NCI-H187 (cell line): Measurements from ENCODE around the gene KDELR3.

Source experiments
- DNase-seq, 2 experiments: peaks; one replicate each; lab custom pipeline; 2025; lab: John Stamatoyannopoulos, UW

KDELR3 gene

DNA sequence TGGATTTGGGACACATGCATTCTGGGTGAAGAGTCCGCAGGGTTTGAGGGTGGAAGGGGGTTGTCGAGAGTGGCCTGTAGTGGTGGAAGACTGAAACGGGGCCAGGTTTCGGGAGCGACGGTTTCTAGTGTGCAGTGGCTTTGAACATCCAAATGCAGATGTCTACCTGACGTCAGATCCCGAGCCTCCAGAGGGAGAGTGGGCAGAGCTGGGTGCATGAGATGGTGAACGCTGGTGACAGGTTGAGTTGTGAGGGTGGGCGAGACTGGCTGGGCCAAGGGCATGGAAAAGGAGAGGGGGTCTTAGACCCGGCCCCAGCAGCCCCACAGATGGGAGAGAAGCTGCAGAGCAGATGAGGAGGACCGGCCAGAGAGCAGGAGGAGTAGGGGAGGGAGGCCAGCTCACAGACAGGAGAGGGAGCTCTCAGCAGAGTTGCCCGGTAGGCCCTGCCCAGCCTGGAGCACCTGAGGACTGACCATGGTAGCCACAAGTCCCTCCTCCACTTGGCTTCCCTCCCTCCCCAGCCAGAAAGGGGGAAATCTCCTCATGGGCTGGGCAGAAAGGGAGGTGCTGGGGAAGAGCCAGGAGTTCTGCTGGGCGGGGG is 27.0 kb upstream of the KDELR3 start:
- DNase-seq, result no peak

DNA sequence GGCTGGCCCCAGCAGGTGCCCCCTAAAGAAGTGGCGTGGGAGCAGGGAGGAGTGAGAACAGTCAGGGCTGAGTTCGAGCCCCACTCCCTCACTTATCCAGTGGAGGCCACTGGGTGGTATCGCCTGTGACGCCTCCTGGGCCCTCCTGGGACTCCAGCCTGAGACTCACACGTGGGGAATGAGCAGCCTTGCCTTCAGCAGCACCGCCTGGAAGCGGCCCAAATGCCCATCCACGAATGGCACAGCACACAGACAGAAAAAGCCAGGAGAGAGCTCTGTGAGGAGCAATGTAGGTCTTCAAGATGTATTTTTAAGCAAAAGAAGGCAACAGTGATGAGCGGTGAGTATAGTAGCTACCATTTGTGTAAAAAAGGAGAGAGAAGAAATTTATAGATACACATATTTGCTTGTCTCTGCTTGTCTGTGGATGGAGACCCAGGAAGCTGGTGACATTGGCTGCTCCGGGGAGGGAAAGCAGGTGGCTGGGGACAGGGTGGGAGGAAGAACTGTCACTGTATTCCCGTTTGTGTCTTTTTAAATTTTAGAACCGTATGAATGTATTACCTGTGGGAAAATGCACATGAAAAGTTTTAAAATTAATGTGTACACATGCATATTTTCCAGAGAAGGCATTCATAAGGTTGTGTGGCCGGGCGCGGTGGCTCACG is 26.1 kb upstream of the KDELR3 start:
- no peak for DNase-seq

DNA sequence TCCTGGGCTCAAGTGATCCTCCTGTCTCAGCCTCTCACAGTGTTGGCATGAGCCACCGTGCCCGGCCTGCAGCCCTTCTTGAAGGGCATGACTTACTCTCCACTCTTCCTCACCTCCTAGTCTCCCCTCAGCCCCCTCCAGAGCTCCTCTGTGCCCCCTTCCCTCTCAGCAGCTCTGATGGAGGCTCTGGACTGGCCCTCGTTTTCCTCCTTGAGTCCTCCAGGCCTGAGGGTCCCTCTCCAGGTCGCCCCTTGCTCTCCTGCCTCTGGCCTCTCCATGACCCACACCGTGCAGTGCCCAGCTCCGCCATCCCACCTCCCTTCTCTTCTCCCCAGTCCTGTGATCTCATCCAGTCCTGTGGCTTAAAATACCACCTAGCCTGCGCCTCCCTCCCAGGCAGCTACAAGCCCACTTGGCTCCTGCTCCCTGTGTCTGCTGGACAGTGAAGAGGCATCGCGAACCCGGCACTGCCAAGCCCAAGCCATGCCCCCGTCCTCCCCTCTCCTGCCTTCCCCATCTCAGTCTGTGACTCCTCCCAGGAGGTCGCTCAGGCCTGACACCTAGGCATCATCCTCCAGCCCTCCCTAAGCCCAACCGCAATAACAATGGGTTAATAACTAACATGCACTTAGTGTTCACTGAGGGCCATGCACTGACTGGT is 24.8 kb upstream of the KDELR3 start:
- DNase-seq, result no peak

DNA sequence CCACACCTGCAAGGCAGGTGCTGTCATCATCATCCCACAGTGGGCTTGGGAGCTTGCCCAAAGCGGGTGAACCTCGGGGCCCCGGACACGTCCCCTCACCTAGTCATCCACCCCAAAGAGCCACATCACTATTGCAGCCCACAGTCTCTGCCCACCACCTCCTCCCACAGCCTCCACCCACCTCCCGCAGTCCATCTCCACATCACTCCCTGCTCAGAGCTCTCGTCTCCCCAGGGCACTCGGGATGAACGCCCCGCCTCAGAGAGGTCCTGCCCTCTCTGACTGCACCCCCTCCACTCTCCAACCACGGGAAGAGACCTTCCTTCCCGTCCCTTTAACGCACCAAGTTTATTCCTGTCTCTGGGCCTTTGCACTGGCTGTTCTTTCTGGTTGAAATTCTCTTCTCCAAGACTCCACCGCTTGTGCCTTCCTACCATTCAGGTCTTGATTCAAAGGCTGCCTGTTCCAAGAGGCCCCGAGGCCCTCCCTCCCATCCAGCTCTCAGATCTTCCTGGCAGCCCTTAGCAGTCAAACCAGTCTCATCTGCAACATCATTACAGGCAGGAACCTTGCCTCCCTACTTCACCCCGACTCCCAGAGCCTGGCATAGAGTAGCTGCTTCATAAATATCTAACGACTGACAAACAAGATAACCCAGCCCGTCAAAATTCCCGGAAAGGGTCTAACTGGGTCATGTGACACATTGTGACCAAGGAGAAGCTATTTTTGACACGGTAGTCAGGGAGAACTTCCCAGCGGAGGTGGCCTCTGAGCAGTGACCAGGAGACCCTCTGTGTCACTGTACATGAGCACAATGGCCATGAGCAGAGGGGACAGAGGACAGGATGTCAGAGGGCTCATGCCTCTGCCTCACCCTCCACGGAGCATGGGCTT is 24.0 kb upstream of the KDELR3 start:
- DNase-seq, result no peak

DNA sequence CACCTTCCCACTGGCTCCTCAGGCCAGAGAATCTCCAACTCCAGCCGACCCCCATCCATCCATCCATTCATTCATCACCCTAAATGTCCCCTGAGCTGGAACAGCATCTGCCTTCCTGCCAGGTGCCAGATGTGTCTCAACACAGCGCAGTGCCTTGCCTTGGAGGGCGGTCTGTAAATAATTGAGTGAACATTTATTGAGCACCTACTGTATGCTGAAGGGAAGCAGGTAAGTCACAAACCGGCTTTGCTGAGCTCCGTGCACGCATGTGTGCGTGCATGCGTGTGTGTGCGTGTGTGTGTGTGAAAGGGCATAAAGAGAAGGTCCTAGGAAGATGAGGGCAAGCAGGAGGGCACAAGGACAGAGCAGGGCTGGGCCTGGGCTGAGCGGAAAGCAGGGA is 23.1 kb upstream of the KDELR3 start:
- DNase-seq, result no peak

DNA sequence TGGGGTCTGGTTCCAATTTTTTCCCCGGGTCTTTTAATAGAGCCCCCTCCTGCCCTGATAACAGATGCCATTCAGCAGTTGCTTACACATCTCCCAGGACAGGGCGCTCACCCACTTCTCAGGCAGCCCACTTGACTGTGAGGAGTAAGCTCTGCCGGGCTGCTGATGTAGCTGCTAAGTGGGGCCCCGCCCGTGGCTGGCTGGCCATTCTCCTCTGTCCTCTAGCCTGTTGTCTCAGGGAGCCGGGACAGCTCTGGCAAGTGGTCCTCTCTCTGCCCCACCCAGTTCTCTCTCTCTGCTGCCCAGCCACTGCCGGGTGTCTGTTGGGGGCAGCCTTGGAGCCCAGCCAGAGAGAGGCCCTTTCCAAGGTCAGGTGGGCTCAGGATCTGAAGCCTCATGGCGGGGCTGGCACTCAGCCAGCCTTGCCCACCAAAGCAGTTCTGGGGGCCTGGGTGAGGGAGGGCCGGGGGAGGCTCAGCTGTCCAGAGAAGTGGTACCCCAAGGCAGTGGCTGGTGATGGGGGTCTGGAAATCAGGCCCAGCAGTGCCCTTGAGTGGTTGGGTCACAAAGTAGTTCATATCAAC is 21.8 kb upstream of the KDELR3 start:
- no peak for DNase-seq

DNA sequence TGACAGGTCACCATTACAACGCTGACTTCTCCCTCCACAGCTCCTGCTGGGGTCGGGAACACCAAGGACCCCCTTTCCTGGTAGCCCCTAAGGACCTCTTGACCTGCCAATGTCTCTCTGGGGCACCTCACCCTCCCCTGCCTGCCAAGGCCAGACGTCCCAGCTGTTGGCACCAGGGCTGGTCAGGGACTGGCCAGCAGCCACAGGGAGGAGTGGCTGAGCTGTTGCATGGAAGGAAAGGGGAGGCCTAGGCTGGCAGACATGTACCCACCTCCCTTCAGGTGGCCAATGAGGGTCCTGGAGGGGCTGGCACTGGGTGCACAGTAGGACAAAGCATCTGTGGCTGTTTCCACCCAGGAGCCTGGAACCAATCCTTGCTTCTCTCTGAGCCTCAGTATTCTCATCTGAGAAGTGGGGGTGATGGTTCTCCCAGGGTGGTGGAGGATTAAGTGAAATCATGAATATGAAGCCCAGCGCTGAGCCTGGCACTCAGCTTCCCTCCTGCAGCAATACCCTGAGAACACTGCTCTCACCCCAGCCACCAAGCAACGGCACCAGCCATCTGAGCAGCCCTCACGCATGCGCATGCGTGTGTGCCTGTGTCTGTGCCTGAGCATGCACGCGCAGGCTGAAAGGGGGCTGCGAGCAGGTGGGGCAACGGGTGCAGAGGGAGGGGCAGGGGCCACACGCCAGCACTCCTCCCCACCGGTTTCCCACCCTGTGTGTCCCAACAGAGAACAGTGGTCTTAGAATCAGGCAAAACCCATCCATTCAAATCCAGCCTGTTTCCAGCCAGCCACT is 18.8 kb upstream of the KDELR3 start:
- no peak for DNase-seq

DNA sequence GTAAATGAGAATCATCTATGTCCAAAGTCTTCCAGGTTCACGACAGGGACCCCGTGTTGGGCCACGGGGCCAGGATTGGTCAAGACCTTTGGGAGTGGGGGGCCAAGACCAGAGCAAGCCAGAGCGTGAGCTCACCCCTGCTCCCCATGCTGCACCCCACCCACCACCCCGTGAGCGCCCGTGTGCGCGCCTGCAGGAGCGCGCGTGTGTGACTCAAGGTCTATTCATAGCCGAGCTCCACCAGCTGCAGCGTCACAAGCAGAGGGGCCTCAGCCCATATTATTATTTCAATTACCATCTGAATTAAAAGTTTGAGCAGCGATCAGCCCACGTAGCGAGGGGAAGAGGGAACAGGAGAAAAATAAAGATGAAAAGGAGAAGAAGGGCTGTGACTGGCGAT is 18.1 kb upstream of the KDELR3 start:
- no peak for DNase-seq

DNA sequence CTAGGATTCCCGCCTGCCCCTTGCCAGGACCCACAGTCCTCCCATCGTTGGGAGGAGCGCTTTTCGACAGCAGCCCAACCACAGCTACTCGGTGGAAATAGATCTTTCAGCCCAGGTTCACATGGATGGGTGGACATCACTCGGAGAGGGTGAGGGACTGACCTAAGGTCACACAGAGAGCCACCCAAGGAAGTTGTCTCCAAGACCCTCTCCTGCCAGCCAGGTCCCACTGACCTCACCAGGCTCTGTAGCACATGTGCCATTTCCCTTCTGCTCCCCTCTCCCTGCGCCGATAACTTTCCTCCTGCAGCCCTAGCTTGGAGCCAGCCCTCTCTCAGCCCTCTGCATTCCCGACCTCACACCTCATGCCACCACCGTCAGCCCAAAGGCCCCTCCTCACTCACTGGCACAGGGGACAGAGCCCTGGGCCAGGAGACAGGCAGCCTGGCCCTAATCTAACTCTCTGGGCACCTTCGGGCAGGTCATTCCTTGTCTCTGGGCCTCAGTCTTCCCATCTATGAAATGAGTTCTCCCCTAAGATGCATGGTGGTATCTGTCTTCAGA is 17.6 kb upstream of the KDELR3 start:
- DNase-seq, result no peak

DNA sequence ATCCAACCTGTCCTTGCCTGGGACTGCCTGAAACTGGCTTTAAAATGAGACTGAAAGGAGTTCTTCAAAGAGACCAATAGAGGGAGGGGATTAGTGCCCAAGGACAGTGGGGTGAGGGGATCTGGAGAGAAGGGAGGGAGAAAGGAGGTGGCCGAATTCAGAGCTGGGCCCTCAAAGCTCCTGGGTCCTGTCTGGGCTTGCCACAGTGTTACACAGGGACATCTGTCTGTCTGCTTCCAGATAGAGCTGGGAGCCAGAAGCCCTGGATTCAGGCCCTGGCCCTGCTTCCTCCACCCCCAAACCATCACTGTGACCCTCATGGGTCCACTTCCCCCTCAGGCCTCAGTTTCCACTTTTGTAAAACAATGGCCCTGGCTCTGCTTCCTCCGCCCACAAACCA is 16.5 kb upstream of the KDELR3 start:
- DNase-seq, result no peak

DNA sequence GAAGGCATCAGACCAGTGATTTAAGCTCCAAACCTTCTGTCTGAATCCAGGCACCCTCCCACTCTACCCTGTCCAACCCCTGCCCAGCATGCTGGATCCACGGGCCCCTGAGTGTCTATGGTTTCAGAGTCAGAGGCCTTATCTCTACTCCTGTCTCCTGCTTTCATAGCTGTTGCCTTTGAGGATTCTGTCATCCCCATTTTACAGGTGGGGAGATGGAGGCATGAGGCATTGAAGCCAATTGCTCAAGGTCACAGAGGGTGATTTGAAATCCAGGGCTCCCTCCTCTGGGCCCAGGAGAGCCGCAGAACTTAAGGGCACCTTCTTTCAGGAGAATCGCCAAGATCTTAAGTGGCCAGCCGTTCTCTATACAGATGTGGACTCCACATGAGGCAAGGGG is 16.0 kb upstream of the KDELR3 start:
- no peak for DNase-seq

DNA sequence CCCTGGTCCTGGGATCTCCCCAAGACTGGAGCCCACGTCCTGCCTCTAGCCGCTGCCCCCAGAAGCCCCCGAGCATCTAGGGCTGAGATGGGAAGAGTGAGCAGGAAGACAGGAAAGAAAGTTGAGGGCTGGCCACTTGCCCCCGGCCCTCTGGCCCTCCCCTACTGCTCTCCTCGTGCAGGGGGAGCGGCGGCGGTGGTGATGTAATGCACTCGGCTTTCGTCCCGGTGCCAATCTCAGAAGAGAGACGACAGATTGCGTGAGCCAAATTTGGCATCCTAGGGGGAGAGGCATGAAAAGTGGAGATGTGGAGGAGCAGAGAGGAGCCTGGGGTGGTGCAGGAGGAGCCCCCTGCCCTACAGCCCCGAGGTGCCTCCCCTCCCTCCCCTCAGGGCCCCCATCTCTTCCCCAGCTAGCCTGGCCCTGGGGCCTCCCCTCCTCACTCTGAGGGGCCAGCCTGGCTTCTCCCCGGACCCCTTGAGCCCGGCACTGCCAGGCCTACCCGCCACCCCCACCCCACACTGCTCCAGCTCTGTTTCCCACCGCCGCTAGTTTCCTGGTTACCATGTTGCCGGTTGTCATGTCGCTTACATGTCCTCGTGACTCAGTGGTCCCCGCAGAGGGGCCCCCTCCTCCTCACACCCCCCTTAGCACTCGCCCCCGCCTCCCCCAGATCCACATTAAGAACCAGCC is 15.4 kb upstream of the KDELR3 start:
- DNase-seq, result no peak

DNA sequence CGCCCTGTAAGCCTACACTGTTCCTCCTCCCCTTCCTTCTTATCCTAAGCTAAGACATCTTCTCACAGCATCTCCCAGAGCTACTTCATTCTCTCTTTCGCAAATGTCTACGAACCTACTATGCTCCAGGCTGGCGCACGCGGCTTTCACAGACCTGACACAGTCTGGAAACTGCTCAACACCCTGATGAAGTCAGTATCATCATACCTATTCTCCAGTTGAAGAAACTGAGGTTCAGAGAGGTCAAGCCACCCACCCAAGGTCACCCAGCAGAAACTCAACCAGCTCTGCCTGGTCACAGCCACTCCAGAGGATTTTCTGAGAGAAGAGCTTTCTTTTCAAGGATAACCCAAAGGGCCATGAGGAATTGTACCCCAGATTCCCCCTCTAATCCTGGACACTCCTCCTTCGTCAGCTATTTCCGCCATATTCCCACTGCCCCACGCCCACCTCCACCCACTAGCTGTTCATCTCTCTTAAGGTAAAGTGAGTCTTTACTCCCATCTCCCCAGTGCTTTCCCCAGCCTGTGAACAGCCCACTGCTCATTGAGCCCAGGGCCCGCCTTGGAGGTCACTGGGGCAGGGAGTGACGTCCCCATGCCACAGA is 14.7 kb upstream of the KDELR3 start:
- no peak for DNase-seq

DNA sequence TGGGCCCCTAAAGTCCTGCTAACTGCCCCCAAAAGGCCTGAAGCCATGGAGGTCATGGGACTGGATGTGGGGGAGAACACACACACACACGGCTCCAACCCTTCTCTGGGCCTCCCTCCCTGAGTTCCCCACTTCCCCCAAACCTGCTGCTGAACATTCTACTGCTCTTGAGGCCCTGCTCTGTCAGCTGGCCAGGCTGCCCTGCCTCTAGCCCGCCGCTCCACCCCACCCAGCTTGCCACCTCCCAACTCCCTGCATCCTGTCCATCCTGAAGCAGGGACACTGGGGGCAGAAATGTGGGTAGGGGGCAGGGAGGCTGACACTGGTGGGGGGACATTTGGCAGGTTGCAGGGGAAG is 13.9 kb upstream of the KDELR3 start:
- DNase-seq, result no peak

DNA sequence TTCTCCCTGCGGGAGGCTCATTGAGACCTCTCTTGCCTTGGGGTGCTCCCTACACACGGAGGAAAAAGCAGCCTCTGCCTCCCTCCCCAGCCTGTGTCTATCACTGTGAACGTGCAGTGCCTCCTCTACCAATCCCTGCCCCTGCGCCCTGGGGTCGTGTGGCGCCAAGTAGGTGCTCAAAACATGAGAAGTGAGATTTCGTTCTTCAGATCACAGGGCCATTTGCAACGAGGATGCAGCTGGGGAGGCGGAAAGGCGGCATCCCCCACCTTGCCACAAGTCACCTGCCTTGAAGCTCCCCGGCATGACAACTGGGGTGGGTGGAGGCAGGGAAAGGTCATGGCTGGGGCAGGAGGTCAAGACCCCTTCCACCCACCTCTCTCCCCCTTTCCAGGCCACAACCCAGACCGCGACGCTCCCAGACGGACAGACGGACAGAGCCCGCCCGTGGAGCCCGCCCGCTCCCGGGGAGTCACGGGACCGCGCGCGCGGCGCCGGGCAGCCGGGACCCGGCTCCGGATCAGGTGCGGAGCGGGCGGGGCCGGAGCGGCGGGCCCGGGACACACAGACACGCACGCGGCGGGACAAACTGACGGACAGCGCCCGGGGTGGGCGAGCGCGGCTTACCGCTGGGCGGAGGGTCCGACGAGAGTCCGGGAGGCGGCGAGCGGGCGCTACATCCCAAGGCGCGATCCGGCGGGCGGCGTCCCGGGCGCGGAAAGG is 13.4 kb upstream of the KDELR3 start:
- no peak for DNase-seq

DNA sequence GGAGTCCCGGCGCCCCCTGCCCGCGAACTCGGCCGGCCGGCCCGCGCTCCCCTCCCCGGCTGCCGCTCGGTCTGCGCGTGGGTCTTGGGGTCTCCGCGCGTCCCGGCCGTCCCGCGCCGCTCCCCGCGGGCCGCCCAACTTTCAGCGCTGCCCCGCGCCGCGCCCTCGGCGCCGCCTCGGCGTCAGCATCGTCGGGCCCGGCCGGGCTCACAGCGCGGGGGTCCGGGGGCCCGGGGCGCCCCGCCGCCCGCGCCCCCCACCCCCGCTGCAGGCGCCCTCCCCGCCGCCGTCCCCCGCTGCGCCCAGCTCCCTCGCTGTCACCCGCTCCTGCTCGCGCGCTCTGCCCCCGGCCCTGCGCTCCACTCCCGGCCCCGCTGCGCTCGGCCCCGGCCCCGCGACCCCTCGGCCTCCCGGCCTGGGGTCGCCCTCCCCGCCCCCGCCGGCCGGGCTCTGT is 12.8 kb upstream of the KDELR3 start, which contains the start of gene KCNJ4:
TSS of gene KCNJ4 (minus strand) at position 124 of the 454 bp plus-strand sequence. CDS start 27,067 bp downstream, outside the sequence.
- no peak for DNase-seq

DNA sequence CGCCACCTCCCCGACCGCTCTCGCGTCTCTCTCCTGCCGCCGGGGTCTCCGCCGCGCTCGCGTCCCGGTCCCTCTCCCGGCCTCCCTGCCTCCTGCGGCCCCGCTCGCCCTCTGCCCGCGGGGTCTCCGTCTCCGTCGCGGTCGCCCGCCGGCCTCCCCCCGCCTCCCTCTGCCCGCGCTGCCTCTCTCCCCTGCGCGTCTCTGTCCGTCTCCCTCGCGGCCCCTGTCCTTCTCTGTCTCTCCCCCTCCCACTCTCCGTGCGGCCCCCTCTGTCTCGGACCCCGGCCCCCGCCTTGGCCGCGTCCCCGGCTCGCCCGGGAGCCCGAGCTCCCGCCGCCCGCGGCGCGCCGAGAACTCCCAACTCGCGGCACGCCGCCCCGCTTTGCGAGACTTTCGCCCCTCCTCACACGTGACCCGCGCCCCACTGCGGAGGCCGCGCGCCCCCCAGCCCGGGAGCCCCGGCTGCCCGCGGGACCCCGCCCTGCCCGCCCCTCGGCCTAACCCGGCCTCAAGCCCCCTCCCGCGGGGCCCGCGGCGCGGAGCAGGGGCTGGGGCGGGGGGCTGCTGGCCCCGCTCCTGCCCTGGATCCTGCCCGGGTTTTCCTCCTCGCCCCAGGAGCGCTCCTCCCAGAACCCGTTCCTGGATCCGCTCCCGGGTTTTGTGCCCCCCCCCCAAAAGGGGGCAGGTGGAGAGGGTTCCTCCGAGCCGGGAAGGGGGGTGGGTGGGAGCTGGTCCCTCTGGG is 12.2 kb upstream of the KDELR3 start:
- no peak for DNase-seq

DNA sequence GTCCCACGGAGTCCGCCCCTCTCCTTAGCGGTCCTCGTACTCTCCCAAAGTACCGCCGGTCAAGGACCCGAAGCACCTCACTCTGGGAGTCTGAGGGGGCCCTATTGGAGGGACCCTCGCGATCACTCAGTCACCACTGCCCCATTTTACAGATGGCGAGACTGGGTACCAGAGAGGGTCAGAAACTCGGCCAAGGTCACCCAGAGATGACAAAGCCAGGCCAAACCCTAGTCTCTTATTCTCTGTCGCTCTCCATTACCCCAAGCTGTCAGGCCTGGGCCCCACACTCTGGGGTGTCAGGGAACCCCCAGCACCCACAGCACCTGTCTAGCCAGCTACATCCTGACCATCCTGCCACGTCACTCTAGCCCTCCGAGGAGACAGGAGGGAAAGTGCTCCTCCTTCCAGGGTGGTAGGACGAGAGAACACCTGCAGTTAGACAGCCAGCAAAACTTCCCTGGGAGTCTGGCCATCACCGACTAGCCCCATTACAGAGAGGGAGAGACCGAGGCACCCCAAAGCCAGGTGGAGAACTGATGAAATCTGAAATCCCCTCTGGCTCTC is 11.5 kb upstream of the KDELR3 start:
- DNase-seq, result no peak
